Measurements from ENCODE around the gene PAIP2.

DNA sequence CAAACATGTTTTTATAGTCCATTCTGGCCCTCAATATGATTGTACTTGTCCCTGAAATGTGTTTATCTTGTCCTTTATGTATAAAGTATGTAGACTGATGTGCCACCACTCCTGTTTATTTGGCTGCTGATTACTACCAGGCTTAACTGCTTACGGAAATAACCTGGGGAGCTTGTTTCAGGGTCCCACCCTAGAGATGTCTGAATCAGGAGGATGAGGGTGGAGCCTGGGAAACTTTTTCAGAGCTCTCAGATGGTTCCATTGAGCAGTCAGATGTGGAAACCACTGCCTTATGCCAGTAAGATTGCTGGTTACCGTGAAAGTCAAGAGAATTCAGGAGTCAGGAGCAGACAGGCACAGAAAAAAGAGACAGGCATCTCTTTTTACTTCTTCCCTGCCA lies 22.3 kb downstream of the PAIP2 start:
- no peak for TF ChIP-seq RCOR1 (IDR thresholded peaks at IDR 0.05; ENCODE audit: low read length)
- TF ChIP-seq, protein P1, sequence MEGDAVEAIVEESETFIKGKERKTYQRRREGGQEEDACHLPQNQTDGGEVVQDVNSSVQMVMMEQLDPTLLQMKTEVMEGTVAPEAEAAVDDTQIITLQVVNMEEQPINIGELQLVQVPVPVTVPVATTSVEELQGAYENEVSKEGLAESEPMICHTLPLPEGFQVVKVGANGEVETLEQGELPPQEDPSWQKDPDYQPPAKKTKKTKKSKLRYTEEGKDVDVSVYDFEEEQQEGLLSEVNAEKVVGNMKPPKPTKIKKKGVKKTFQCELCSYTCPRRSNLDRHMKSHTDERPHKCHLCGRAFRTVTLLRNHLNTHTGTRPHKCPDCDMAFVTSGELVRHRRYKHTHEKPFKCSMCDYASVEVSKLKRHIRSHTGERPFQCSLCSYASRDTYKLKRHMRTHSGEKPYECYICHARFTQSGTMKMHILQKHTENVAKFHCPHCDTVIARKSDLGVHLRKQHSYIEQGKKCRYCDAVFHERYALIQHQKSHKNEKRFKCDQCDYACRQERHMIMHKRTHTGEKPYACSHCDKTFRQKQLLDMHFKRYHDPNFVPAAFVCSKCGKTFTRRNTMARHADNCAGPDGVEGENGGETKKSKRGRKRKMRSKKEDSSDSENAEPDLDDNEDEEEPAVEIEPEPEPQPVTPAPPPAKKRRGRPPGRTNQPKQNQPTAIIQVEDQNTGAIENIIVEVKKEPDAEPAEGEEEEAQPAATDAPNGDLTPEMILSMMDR (IDR thresholded peaks at IDR 0.05) = no peak
- no peak for TF ChIP-seq FOXJ3 (CRISPR knock-in tag; IDR thresholded peaks at IDR 0.05)
- TF ChIP-seq MXI1 (IDR thresholded peaks at IDR 0.05; ENCODE audit: low read depth, low read length) = no peak
- TF ChIP-seq, protein P2, sequence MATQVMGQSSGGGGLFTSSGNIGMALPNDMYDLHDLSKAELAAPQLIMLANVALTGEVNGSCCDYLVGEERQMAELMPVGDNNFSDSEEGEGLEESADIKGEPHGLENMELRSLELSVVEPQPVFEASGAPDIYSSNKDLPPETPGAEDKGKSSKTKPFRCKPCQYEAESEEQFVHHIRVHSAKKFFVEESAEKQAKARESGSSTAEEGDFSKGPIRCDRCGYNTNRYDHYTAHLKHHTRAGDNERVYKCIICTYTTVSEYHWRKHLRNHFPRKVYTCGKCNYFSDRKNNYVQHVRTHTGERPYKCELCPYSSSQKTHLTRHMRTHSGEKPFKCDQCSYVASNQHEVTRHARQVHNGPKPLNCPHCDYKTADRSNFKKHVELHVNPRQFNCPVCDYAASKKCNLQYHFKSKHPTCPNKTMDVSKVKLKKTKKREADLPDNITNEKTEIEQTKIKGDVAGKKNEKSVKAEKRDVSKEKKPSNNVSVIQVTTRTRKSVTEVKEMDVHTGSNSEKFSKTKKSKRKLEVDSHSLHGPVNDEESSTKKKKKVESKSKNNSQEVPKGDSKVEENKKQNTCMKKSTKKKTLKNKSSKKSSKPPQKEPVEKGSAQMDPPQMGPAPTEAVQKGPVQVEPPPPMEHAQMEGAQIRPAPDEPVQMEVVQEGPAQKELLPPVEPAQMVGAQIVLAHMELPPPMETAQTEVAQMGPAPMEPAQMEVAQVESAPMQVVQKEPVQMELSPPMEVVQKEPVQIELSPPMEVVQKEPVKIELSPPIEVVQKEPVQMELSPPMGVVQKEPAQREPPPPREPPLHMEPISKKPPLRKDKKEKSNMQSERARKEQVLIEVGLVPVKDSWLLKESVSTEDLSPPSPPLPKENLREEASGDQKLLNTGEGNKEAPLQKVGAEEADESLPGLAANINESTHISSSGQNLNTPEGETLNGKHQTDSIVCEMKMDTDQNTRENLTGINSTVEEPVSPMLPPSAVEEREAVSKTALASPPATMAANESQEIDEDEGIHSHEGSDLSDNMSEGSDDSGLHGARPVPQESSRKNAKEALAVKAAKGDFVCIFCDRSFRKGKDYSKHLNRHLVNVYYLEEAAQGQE (IDR thresholded peaks at IDR 0.05; ENCODE audit: low read depth, low read length) = no peak
- TF ChIP-seq CHD2 (IDR thresholded peaks at IDR 0.05; ENCODE audit: low read length, partially characterized antibody) = no peak
- no peak for TF ChIP-seq POLR2AphosphoS5 (IDR thresholded peaks at IDR 0.05; ENCODE audit: low read depth, low read length)

Data from SK-N-SH (cell line).